ENCODE data around the gene CHKA.

The CHKA gene

GRCh38 chr11:68002938-68003845 lies 118.0 kb downstream of the CHKA start:
- DNase-seq (ENCODE audit: low read depth in 1 of 2, low spot score in 1 of 2) = peak; percentile 16 to 45
